Colonic mucosa (tissue), 4 donors: Measurements from ENCODE around the gene PLPP6. TPM values are rescaled to one million over a fixed set of nuclear protein-coding genes. Genes with fewer than 3 reads are reported as not detected.

Experiments used
- DNase-seq: peaks from one replicate; pipeline ENCODE4 v3.0.0-alpha.2; 2020
- H3K27ac ChIP-seq: fragments of 200-600 bp; one replicate; pipeline ENCODE4 v1.8.0; 2021
- H3K27me3 ChIP-seq: fragments of 200-600 bp; one replicate; pipeline ENCODE4 v1.8.0; 2021
- H3K36me3 ChIP-seq: fragments of 200-600 bp; one replicate; pipeline ENCODE4 v1.8.0; 2021
- H3K4me1 ChIP-seq: fragments of 200-600 bp; one replicate; pipeline ENCODE4 v1.8.0; 2021; ENCODE audit warnings: mild to moderate bottlenecking
- H3K4me3 ChIP-seq: fragments of 200-600 bp; one replicate; pipeline ENCODE4 v1.8.0; 2021
- H3K9ac ChIP-seq, 2 donors: one replicate each; pipeline ENCODE4 v1.7.0; 2013; ENCODE audit warnings: control low read depth in 2 of 2, low read depth in 2 of 2, low read length in 2 of 2
- H3K9me3 ChIP-seq: fragments of 200-600 bp; one replicate; pipeline ENCODE4 v1.8.0; 2021
- CTCF ChIP-seq: fragments of 200-600 bp; IDR thresholded peaks from one replicate; pipeline ENCODE4 v1.8.0; 2022; ENCODE audit warnings: antibody characterized with exemption, mild to moderate bottlenecking
- intact Hi-C: fragments of 100-400 bp; cut with DNase I; formaldehyde crosslinking; loops from one replicate; pipeline ENCODE4 v1.14.1; 2022
- total RNA-seq, 2 donors: library from RNA; stranded (reverse); fragmentation: NEBNext Ultra II Directional in 1 of 2; extraction: Animal tissue kit (Norgen Biotek cat#: 25700) in 1 of 2; gene quantifications; one replicate each; pipeline ENCODE4 v1.2.1, GENCODE V29; 2021
- donor health status: healthy.
- donor health status: DM: no; HTN: no; CAD: no.
- donor health status: DM: no; HTN: no; CAD: no.

The PLPP6 gene
- total RNA-seq, 2 donors from 2014 or later, result 15.6 to 17.8 TPM

DNA sequence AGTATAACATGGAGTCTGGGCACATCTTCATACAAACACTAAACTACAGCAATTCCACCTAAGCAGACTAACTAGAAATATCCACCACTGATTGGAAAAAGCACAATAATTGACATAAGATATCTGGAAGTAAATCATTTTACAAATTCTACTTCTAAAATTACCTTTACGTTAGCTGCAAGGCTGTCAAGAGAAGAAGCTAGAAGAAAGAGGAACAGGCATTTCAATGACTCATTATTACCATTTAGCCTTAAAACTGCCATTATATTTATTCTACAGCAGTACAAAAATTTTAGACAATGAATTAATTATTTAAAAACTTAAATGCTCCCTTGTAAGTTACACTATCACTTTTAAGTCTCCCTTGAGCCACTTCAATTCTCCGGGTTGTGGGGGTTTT is 43.4 kb upstream of the PLPP6 start:
- Histone ChIP-seq H3K9ac (no peak overlapping the region), H3K4me3 (no peak overlapping the region), H3K36me3 (no peaks in the 10 kb centered on the region), H3K27ac (no peak overlapping the region), H3K27me3 (no peaks in the 10 kb centered on the region), H3K9me3 (no peaks in the 10 kb centered on the region), H3K4me1 (no peaks in the 10 kb centered on the region)
- no peak for DNase-seq
- no peak for TF ChIP-seq CTCF
- intact Hi-C loops, result no loop called here

DNA sequence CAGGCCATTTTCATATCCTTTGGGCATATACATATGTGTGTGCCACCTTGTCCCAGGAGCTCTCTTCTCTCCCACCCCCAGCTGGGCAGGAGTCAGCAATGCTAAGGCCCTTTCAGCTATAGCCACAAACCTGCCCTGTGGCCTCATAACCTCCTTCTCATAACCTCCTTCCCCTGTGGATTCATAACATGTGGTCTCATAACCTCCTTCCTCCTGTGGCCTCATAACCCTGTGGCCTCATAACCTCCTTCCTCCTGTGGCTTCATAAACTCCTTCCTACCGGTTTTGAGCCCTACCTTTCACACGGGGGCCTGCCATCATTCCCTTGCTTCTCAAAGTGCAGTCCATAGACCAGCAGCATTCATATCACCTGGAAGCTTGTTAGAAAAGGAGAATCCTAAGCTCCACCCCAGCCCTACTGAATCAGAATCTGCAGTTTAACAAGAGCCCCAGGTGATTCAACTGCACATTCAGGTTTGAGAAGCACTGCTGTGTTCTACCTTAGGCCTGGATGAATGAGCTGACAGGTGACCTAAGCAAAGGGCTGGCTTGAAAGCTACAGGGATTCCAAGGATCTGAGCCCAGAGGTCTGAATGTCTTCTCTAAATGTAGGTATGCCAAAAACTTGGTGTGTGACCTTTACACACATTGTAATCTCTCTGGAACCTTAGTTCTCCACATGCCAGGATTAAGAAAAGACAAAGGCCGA is 41.9 kb upstream of the PLPP6 start:
- H3K9ac ChIP-seq, result no peak overlapping the region

GRCh38 chr9:4620881-4621555 is 41.1 kb upstream of the PLPP6 start:
- no peaks in the 10 kb centered on the region for H3K4me1 ChIP-seq
- H3K4me3 ChIP-seq, result no peak overlapping the region
- no peaks in the 10 kb centered on the region for H3K27me3 ChIP-seq
- no peak overlapping the region for H3K27ac ChIP-seq
- no peaks in the 10 kb centered on the region for H3K36me3 ChIP-seq
- intact Hi-C loops, result no loop called here
- DNase-seq, result no peak
- TF ChIP-seq CTCF, result no peak
- no peak overlapping the region for H3K9ac ChIP-seq
- no peaks in the 10 kb centered on the region for H3K9me3 ChIP-seq

More for the DNA sequence above, 41.9 kb upstream of the PLPP6 start:
- intact Hi-C loops, result no loop called here
- no peak for TF ChIP-seq CTCF
- H3K4me3 ChIP-seq, result no peak overlapping the region
- DNase-seq, result no peak
- no peak overlapping the region for H3K27ac ChIP-seq
- H3K36me3 ChIP-seq, result no peaks in the 10 kb centered on the region
- H3K9me3 ChIP-seq, result no peaks in the 10 kb centered on the region
- H3K27me3 ChIP-seq, result no peaks in the 10 kb centered on the region
- H3K4me1 ChIP-seq, result no peaks in the 10 kb centered on the region

GRCh38 chr9:4622016-4622415 is 40.1 kb upstream of the PLPP6 start:
- H3K9ac ChIP-seq, result no peak overlapping the region
- intact Hi-C loops, result no loop called here
- H3K9me3 ChIP-seq, result no peaks in the 10 kb centered on the region
- DNase-seq, result no peak
- H3K4me1 ChIP-seq, result no peaks in the 10 kb centered on the region
- H3K4me3 ChIP-seq, result no peak overlapping the region
- H3K27me3 ChIP-seq, result no peaks in the 10 kb centered on the region
- no peaks in the 10 kb centered on the region for H3K36me3 ChIP-seq
- no peak overlapping the region for H3K27ac ChIP-seq
- TF ChIP-seq CTCF, result no peak

DNA sequence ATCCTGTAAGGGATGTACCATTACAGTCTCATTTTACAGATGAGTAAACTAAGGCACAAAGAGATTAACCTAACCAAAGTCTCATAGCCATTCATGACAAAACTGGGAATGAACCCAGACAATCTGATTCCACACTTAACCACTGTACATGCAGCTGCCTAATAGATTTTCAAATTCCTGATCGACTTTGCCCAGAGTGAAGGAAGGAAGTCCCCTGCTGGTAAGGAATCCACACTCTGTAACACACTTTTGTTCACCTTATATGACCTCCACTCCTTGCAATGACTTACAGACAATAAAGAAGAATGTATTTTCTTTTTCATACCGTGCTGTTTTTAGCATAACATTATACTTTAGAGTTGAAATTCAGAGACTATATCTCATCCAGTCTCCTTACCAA is 31.3 kb upstream of the PLPP6 start:
- TF ChIP-seq CTCF, result no peak
- Histone ChIP-seq H3K9ac (no peak overlapping the region), H3K36me3 (no peaks in the 10 kb centered on the region), H3K9me3 (no peaks in the 10 kb centered on the region), H3K4me1 (no peaks in the 10 kb centered on the region), H3K27me3 (no peaks in the 10 kb centered on the region), H3K4me3 (no peak overlapping the region), H3K27ac (no peak overlapping the region)
- DNase-seq, result no peak
- intact Hi-C loops, result no loop called here
